MM.1S (cell line): ENCODE results near the gene CDC42BPA.
"Not testable (repeated sequence)": the region's sequence is repeated elsewhere in the genome, so short reads cannot be mapped to it uniquely, and the experiment has no call there.

ENCODE experiments used
- DNase-seq: peaks from one replicate; pipeline ENCODE4 v3.0.0-alpha.2; 2015
- H2AFZ ChIP-seq: fragments of 300-600 bp; sonication (generic); 2 replicates; pipeline ENCODE4 v1.6.0; 2016; ENCODE audit warnings: antibody characterized with exemption, low read length
- H3F3A ChIP-seq: fragments of 300-600 bp; sonication (generic); 2 replicates; pipeline ENCODE4 v1.6.1; 2016; ENCODE audit warnings: mild to moderate bottlenecking, antibody characterized with exemption, low read length, moderate library complexity, mixed read lengths; ENCODE audit not compliant: insufficient read depth
- H3K27ac ChIP-seq: fragments of 300-600 bp; sonication (generic); 2 replicates; pipeline ENCODE4 v1.5.1; 2016; ENCODE audit warnings: mild to moderate bottlenecking, low read length
- H3K27me3 ChIP-seq: fragments of 300-600 bp; sonication (generic); replicated peaks from 2 replicates; pipeline ENCODE4 v1.6.0; 2016; ENCODE audit warnings: low read length; ENCODE audit not compliant: insufficient read depth
- H3K36me3 ChIP-seq: fragments of 300-600 bp; sonication (generic); replicated peaks from 2 replicates; pipeline ENCODE4 v1.6.1; 2016; ENCODE audit warnings: mild to moderate bottlenecking, low read length, mixed read lengths; ENCODE audit not compliant: insufficient read depth
- H3K4me1 ChIP-seq: fragments of 300-600 bp; sonication (generic); 2 replicates; pipeline ENCODE4 v1.6.1; 2016; ENCODE audit warnings: low read length, mixed read lengths
- H3K4me2 ChIP-seq: fragments of 300-600 bp; sonication (generic); 2 replicates; pipeline ENCODE4 v1.6.0; 2016; ENCODE audit warnings: low read depth, low read length
- H3K4me3 ChIP-seq: fragments of 300-600 bp; sonication (generic); 2 replicates; pipeline ENCODE4 v1.5.1; 2016; ENCODE audit warnings: low read length, mixed read lengths
- H3K79me2 ChIP-seq: fragments of 300-600 bp; sonication (generic); 2 replicates; pipeline ENCODE4 v1.6.1; 2016; ENCODE audit warnings: mixed run types, low read length, mixed read lengths
- H3K9ac ChIP-seq: fragments of 300-600 bp; sonication (generic); 2 replicates; pipeline ENCODE4 v1.6.1; 2016; ENCODE audit warnings: low read length, mixed read lengths
- H3K9me2 ChIP-seq: fragments of 300-600 bp; sonication (generic); replicated peaks from 2 replicates; pipeline ENCODE4 v1.6.1; 2016; ENCODE audit warnings: mild to moderate bottlenecking, low read length, mixed read lengths; ENCODE audit not compliant: insufficient read depth
- H3K9me3 ChIP-seq: fragments of 300-600 bp; sonication (generic); replicated peaks from 2 replicates; pipeline ENCODE4 v1.6.1; 2016; ENCODE audit warnings: mild to moderate bottlenecking, low read length, mixed read lengths; ENCODE audit not compliant: insufficient read depth
- H4K20me1 ChIP-seq: fragments of 300-600 bp; sonication (generic); 2 replicates; pipeline ENCODE4 v1.6.1; 2016; ENCODE audit warnings: mild to moderate bottlenecking, low read length, moderate library complexity, mixed read lengths; ENCODE audit not compliant: insufficient read depth
- CTCF ChIP-seq: fragments of 300-600 bp; sonication (generic); IDR thresholded peaks from 2 replicates; pipeline ENCODE4 v1.5.1; 2016; ENCODE audit warnings: antibody characterized with exemption, low read length, mixed read lengths
- EZH2 ChIP-seq: fragments of 300-600 bp; sonication (generic); optimal IDR thresholded peaks from 2 replicates; pipeline ENCODE3; 2017; ENCODE audit warnings: low read depth, mild to moderate bottlenecking, antibody characterized with exemption, low read length, mixed read lengths
- EZH2phosphoT487 ChIP-seq: fragments of 300-600 bp; sonication (generic); IDR thresholded peaks from 2 replicates; pipeline ENCODE4 v1.6.1; 2018; ENCODE audit warnings: antibody characterized with exemption, low read length

CDC42BPA gene

GRCh38 chr1:227355542-227356245 lies 37.4 kb upstream of the CDC42BPA start:
- H3K4me3 ChIP-seq = no peak overlapping the region
- no peaks in the 10 kb centered on the region for H3K9me2 ChIP-seq
- TF ChIP-seq CTCF (no peak), EZH2phosphoT487 (no peak), EZH2 (no peak)
- DNase-seq = no peak
- no peak overlapping the region for H3K4me2 ChIP-seq
- no peaks in the 10 kb centered on the region for H3K79me2 ChIP-seq
- H2AFZ ChIP-seq = no peak overlapping the region
- no peak overlapping the region for H3K9ac ChIP-seq
- no peaks in the 10 kb centered on the region for H4K20me1 ChIP-seq
- H3K4me1 ChIP-seq = peaks cover 8% of the 10 kb centered on the region; the same call in 1 of the 2 replicates
- no peaks in the 10 kb centered on the region for H3K36me3 ChIP-seq
- H3K27me3 ChIP-seq = no peaks in the 10 kb centered on the region
- H3K9me3 ChIP-seq = no peaks in the 10 kb centered on the region
- no peak overlapping the region for H3K27ac ChIP-seq
- H3F3A ChIP-seq = no peaks in the 10 kb centered on the region

GRCh38 chr1:227353186-227353585 lies 34.9 kb upstream of the CDC42BPA start:
- no peaks in the 10 kb centered on the region for H3F3A ChIP-seq
- H3K9me3 ChIP-seq = no peaks in the 10 kb centered on the region
- DNase-seq = no peak
- H3K36me3 ChIP-seq = no peaks in the 10 kb centered on the region
- no peak overlapping the region for H3K9ac ChIP-seq
- H2AFZ ChIP-seq = no peak overlapping the region
- no peak overlapping the region for H3K4me2 ChIP-seq
- no peaks in the 10 kb centered on the region for H3K9me2 ChIP-seq
- H3K27ac ChIP-seq = no peak overlapping the region
- peaks cover 8% of the 10 kb centered on the region; the same call in 1 of the 2 replicates for H3K4me1 ChIP-seq
- TF ChIP-seq EZH2phosphoT487 (no peak), CTCF (no peak), EZH2 (no peak)
- no peak overlapping the region for H3K4me3 ChIP-seq
- no peaks in the 10 kb centered on the region for H3K79me2 ChIP-seq
- H3K27me3 ChIP-seq = no peaks in the 10 kb centered on the region
- H4K20me1 ChIP-seq = no peaks in the 10 kb centered on the region

GRCh38 chr1:227352164-227352563 lies 33.9 kb upstream of the CDC42BPA start:
- H3K9me2 ChIP-seq, H3K9me3 ChIP-seq, H3K27ac ChIP-seq, H3K4me3 ChIP-seq, H3K79me2 ChIP-seq, H2AFZ ChIP-seq, H3F3A ChIP-seq, H3K9ac ChIP-seq, H3K27me3 ChIP-seq, H3K4me1 ChIP-seq, DNase-seq, H3K36me3 ChIP-seq, H4K20me1 ChIP-seq, H3K4me2 ChIP-seq: not testable (repeated sequence)

- DNase-seq = no peak
- Histone ChIP-seq H3K4me2 (no peak overlapping the region), H3K27me3 (no peaks in the 10 kb centered on the region), H3K9me2 (no peaks in the 10 kb centered on the region), H4K20me1 (no peaks in the 10 kb centered on the region), H3F3A (no peaks in the 10 kb centered on the region), H3K4me1 (peaks cover under 1% of the 10 kb centered on the region; the same call in 1 of the 2 replicates), H3K9me3 (no peaks in the 10 kb centered on the region), H3K79me2 (no peaks in the 10 kb centered on the region), H3K36me3 (no peaks in the 10 kb centered on the region), H3K27ac (no peak overlapping the region), H3K4me3 (no peak overlapping the region), H2AFZ (no peak overlapping the region), H3K9ac (no peak overlapping the region)
- TF ChIP-seq EZH2 (no peak), EZH2phosphoT487 (no peak), CTCF (no peak)
Measured at GRCh38 chr1:227351443-227351842, 33.2 kb upstream of the CDC42BPA start.
